H9 (cell line): ENCODE results near the gene ORM2. TPM values are rescaled to one million over a fixed set of nuclear protein-coding genes. Genes with fewer than 3 reads are reported as not detected.

Experiments
- DNase-seq: peaks from one replicate; pipeline ENCODE4 v3.0.0-alpha.2; 2017
- H2AFZ ChIP-seq: one replicate; pipeline ENCODE4 v1.6.1; 2013; ENCODE audit warnings: mild to moderate bottlenecking, low read length, control low read depth, moderate library complexity
- H2AK5ac ChIP-seq: 2 replicates; pipeline ENCODE4 v1.6.1; 2013; ENCODE audit warnings: low read length, control low read depth, mixed read lengths; ENCODE audit not compliant: insufficient read length
- H2BK120ac ChIP-seq: one replicate; pipeline ENCODE4 v1.6.1; 2013; ENCODE audit warnings: low read depth, mild to moderate bottlenecking, low read length, control low read depth, inconsistent platforms; ENCODE audit not compliant: poor library complexity, severe bottlenecking
- H2BK12ac ChIP-seq: 2 replicates; pipeline ENCODE4 v1.6.1; 2013; ENCODE audit warnings: low read length, control low read depth, mixed read lengths, low read depth; ENCODE audit not compliant: insufficient read length
- H2BK15ac ChIP-seq: 2 replicates; pipeline ENCODE4 v1.6.1; 2013; ENCODE audit warnings: low read depth, low read length, control low read depth
- H2BK20ac ChIP-seq: one replicate; pipeline ENCODE4 v1.6.1; 2013; ENCODE audit warnings: low read depth, mild to moderate bottlenecking, low read length, control low read depth, inconsistent platforms; ENCODE audit not compliant: poor library complexity, severe bottlenecking
- H2BK5ac ChIP-seq: 2 replicates; pipeline ENCODE4 v1.6.1; 2013; ENCODE audit warnings: low read length, control low read depth, mixed read lengths; ENCODE audit not compliant: insufficient read length
- H3K14ac ChIP-seq: 2 replicates; pipeline ENCODE4 v1.6.1; 2013; ENCODE audit warnings: low read length, control low read depth; ENCODE audit not compliant: insufficient read depth
- H3K18ac ChIP-seq: 2 replicates; pipeline ENCODE4 v1.6.1; 2013; ENCODE audit warnings: low read depth, mild to moderate bottlenecking, mixed read lengths, low read length, control low read depth; ENCODE audit not compliant: insufficient read length
- H3K23ac ChIP-seq: 2 replicates; pipeline ENCODE4 v1.6.1; 2013; ENCODE audit warnings: low read length, control low read depth, mixed read lengths, low read depth; ENCODE audit not compliant: insufficient read length
- H3K23me2 ChIP-seq: 2 replicates; pipeline ENCODE4 v1.6.1; 2013; ENCODE audit warnings: low read depth, mild to moderate bottlenecking, mixed read lengths, low read length, control low read depth; ENCODE audit not compliant: insufficient read length, poor library complexity, severe bottlenecking
- H3K27ac ChIP-seq: 2 replicates; pipeline ENCODE4 v1.5.1; 2013; ENCODE audit warnings: low read length, control low read depth, mixed read lengths, low read depth; ENCODE audit not compliant: insufficient read length
- H3K27me3 ChIP-seq: 2 replicates; pipeline ENCODE4 v1.6.1; 2013; ENCODE audit warnings: low read length, control low read depth, inconsistent platforms; ENCODE audit not compliant: insufficient read depth
- H3K4ac ChIP-seq: 2 replicates; pipeline ENCODE4 v1.6.1; 2013; ENCODE audit warnings: low read depth, mild to moderate bottlenecking, control low read depth, inconsistent platforms, low read length, moderate library complexity
- H3K4me1 ChIP-seq: 2 replicates; pipeline ENCODE4 v1.6.1; 2013; ENCODE audit warnings: low read length, control low read depth, inconsistent platforms; ENCODE audit not compliant: insufficient read depth
- H3K4me2 ChIP-seq: 2 replicates; pipeline ENCODE4 v1.6.1; 2013; ENCODE audit warnings: low read length, control low read depth, mixed read lengths; ENCODE audit not compliant: insufficient read length, insufficient read depth
- H3K56ac ChIP-seq: 2 replicates; pipeline ENCODE4 v1.6.1; 2013; ENCODE audit warnings: low read depth, mild to moderate bottlenecking, mixed read lengths, low read length, control low read depth; ENCODE audit not compliant: insufficient read length
- H3K79me1 ChIP-seq: 2 replicates; pipeline ENCODE4 v1.6.1; 2013; ENCODE audit warnings: low read depth, mild to moderate bottlenecking, moderate library complexity, low read length, control low read depth, inconsistent platforms; ENCODE audit not compliant: insufficient read depth, poor library complexity, severe bottlenecking
- H3K79me2 ChIP-seq: 2 replicates; pipeline ENCODE4 v1.6.1; 2013; ENCODE audit warnings: low read length, control low read depth, inconsistent platforms; ENCODE audit not compliant: insufficient read depth
- H3K9ac ChIP-seq: 2 replicates; pipeline ENCODE4 v1.6.1; 2013; ENCODE audit warnings: low read length, control low read depth, mixed read lengths; ENCODE audit not compliant: insufficient read length; ENCODE audit errors: extremely low read depth
- H3K9me3 ChIP-seq: one replicate; pipeline ENCODE4 v1.6.1; 2013; ENCODE audit warnings: low read depth, low read length, inconsistent platforms; ENCODE audit not compliant: control insufficient read depth
- H3T11ph ChIP-seq: one replicate; pipeline ENCODE4 v1.6.1; 2013; ENCODE audit warnings: mild to moderate bottlenecking, low read length, control low read depth, inconsistent platforms
- H4K20me1 ChIP-seq: one replicate; pipeline ENCODE4 v1.6.1; 2013; ENCODE audit not compliant: control insufficient read depth, insufficient read length, insufficient read depth
- H4K5ac ChIP-seq: 2 replicates; pipeline ENCODE4 v1.6.1; 2013; ENCODE audit warnings: low read depth, mild to moderate bottlenecking, mixed read lengths, low read length, control low read depth; ENCODE audit not compliant: insufficient read length
- H4K8ac ChIP-seq: replicated peaks from 2 replicates; pipeline ENCODE4 v1.6.1; 2013; ENCODE audit warnings: low read length, control low read depth, mixed read lengths, low read depth; ENCODE audit not compliant: insufficient read length
- H4K91ac ChIP-seq: 2 replicates; pipeline ENCODE4 v1.6.1; 2013; ENCODE audit warnings: low read depth, mild to moderate bottlenecking, moderate library complexity, mixed read lengths, low read length, control low read depth; ENCODE audit not compliant: insufficient read length
- H3K27ac Mint-ChIP-seq, 3 experiments: 2 replicates in 2 of 3; 3 replicates in 1 of 3; pipeline ENCODE4 v1.8.0; 2020 to 2021; ENCODE audit warnings: mixed read lengths in 3 of 3, mild to moderate bottlenecking in 1 of 3, moderate library complexity in 1 of 3
- H3K27me3 Mint-ChIP-seq: 2 replicates; pipeline ENCODE4 v1.8.0; 2021; ENCODE audit warnings: low read depth, mild to moderate bottlenecking, moderate library complexity, mixed read lengths
- H3K36me3 Mint-ChIP-seq, 3 experiments: 2 replicates in 2 of 3; 3 replicates in 1 of 3; pipeline ENCODE4 v1.8.0; 2020 to 2021; ENCODE audit warnings: low read depth in 3 of 3, mixed read lengths in 3 of 3; ENCODE audit not compliant: insufficient read depth in 1 of 3
- H3K4me1 Mint-ChIP-seq, 2 experiments: 2 replicates each; pipeline ENCODE4 v1.8.0; 2020; ENCODE audit warnings: mixed read lengths in 2 of 2
- H3K4me3 Mint-ChIP-seq, 2 experiments: 2 replicates in 1 of 2; 3 replicates in 1 of 2; pipeline ENCODE4 v1.8.0; 2020 to 2021; ENCODE audit warnings: mild to moderate bottlenecking in 2 of 2, mixed read lengths in 2 of 2, moderate library complexity in 1 of 2
- H3K9me3 Mint-ChIP-seq, 2 experiments: 2 replicates in 1 of 2; 3 replicates in 1 of 2; pipeline ENCODE4 v1.8.0; 2020; ENCODE audit warnings: mild to moderate bottlenecking in 2 of 2, mixed read lengths in 2 of 2, moderate library complexity in 1 of 2
- CTCF ChIP-seq: fragments of 200-600 bp; sonication (generic); conservative IDR thresholded peaks from 3 replicates; pipeline ENCODE4 v1.8.0; 2021; ENCODE audit warnings: antibody characterized with exemption, mild to moderate bottlenecking
- WGBS: extraction: QIAGEN DNeasy Blood & Tissue Kit; methylation state at CpG from one replicate; pipeline ENCODE4 v1.1.7; 2013; ENCODE audit warnings: missing lambda C conversion rate, low lambda C conversion rate, mixed read lengths; ENCODE audit not compliant: insufficient read length; ENCODE audit errors: extremely low coverage; 5-methylcytosine and 5-hydroxymethylcytosine counted together
- total RNA-seq: library from RNA; stranded (reverse); gene quantifications from 2 replicates; pipeline ENCODE4 v1.2.1, GENCODE V29; 2021

Gene ORM2
- total RNA-seq, 1 experiment from 2014 or later, result 1.2 TPM

- no peaks in the 10 kb centered on the region; a peak in 1 of 4 replicates for H3K4me1 Mint-ChIP-seq
- no peak overlapping the region for H4K5ac ChIP-seq
- no peak overlapping the region for H3K4me3 Mint-ChIP-seq
- WGBS, result no CpG with 5 or more reads among the region's 2 CpGs
- no peak for TF ChIP-seq CTCF
- no peak overlapping the region for H2BK5ac ChIP-seq
- H3K4me1 ChIP-seq, result no peaks in the 10 kb centered on the region
- no peaks in the 10 kb centered on the region for H3K9me3 ChIP-seq
- H3K14ac ChIP-seq, result no peak overlapping the region
- H4K20me1 ChIP-seq, result no peaks in the 10 kb centered on the region
- H2AFZ ChIP-seq, result no peak overlapping the region
- H3K4me2 ChIP-seq, result no peak overlapping the region
- H2BK12ac ChIP-seq, result no peak overlapping the region
- H3K23me2 ChIP-seq, result no peaks in the 10 kb centered on the region
- H2BK120ac ChIP-seq, result no peak overlapping the region
- H3K27ac Mint-ChIP-seq, result no peak overlapping the region; a peak in 1 of 7 replicates
- H3K4ac ChIP-seq, result no peak overlapping the region
- DNase-seq, result no peak
- H3K79me1 ChIP-seq, result no peaks in the 10 kb centered on the region
- no peak overlapping the region for H3K18ac ChIP-seq
- H3K9me3 Mint-ChIP-seq, result no peaks in the 10 kb centered on the region
- H2BK20ac ChIP-seq, result no peak overlapping the region
- H3T11ph ChIP-seq, result no peak overlapping the region
- no peak overlapping the region for H3K56ac ChIP-seq
- H3K79me2 ChIP-seq, result no peaks in the 10 kb centered on the region
- H3K27me3 Mint-ChIP-seq, result no peaks in the 10 kb centered on the region
- H3K27me3 ChIP-seq, result no peaks in the 10 kb centered on the region
- peaks cover 49 to 66% (median 61%) of the 10 kb centered on the region in 3 experiments for H3K36me3 Mint-ChIP-seq
- no peak overlapping the region for H3K27ac ChIP-seq
- no peak overlapping the region for H2BK15ac ChIP-seq
- no peak overlapping the region for H4K91ac ChIP-seq
- no peak overlapping the region for H3K23ac ChIP-seq
- no peak overlapping the region for H3K9ac ChIP-seq
- H2AK5ac ChIP-seq, result no peak overlapping the region
- no peak overlapping the region for H4K8ac ChIP-seq
Observed at GRCh38 chr9:114363424-114363823, 33.8 kb downstream of the ORM2 start.
